OCI-LY3 (cell line): ENCODE results near the gene TXNDC11.
A peak's percentile ranks its signal among the peaks of the same experiment; 100 is the strongest.

Experiments used
- H2AFZ ChIP-seq: fragments of 200-600, 300-600 bp; shearing (Covaris generic); 2 replicates; pipeline ENCODE4 v1.6.0; 2014; ENCODE audit warnings: antibody characterized with exemption, low read depth, low read length
- H3K27ac ChIP-seq: fragments of 200-600, 300-600 bp; sonication (generic); 2 replicates; pipeline ENCODE4 v1.5.1; 2014; ENCODE audit warnings: mild to moderate bottlenecking, low read length, moderate library complexity, mixed read lengths
- H3K27me3 ChIP-seq: fragments of 200-600, 300-600 bp; sonication (generic); 2 replicates; pipeline ENCODE4 v1.6.1; 2014; ENCODE audit warnings: low read depth, low read length, mixed read lengths
- H3K36me3 ChIP-seq: fragments of 200-600, 300-600 bp; sonication (generic); replicated peaks from 2 replicates; pipeline ENCODE3; 2014; ENCODE audit warnings: low read depth, low read length, mixed read lengths
- H3K4me1 ChIP-seq: fragments of 300-600, 200-600 bp; sonication (generic); 2 replicates; pipeline ENCODE4 v1.6.1; 2014; ENCODE audit warnings: low read length, mixed read lengths
- H3K4me2 ChIP-seq: fragments of 200-600, 300-600 bp; sonication (generic); 2 replicates; pipeline ENCODE4 v1.6.1; 2014; ENCODE audit warnings: low read length, mixed read lengths
- H3K4me3 ChIP-seq: fragments of 300-600, 200-600 bp; sonication (generic); 2 replicates; pipeline ENCODE4 v1.5.1; 2014; ENCODE audit warnings: antibody characterized with exemption, mild to moderate bottlenecking, low read length, moderate library complexity
- H3K79me2 ChIP-seq: fragments of 300-600, 200-600 bp; shearing (Covaris generic); 2 replicates; pipeline ENCODE4 v1.6.1; 2014; ENCODE audit warnings: mild to moderate bottlenecking, low read length, mixed read lengths
- H3K9ac ChIP-seq: fragments of 300-600, 200-600 bp; shearing (Covaris generic); 2 replicates; pipeline ENCODE4 v1.6.0; 2014; ENCODE audit warnings: mild to moderate bottlenecking, low read length, moderate library complexity
- H3K9me3 ChIP-seq: fragments of 200-600, 300-600 bp; shearing (Covaris generic); 2 replicates; pipeline ENCODE4 v1.6.1; 2014; ENCODE audit warnings: low read length, mixed read lengths; ENCODE audit not compliant: insufficient read depth
- H4K20me1 ChIP-seq: fragments of 200-600, 300-600 bp; sonication (generic); 2 replicates; pipeline ENCODE4 v1.6.1; 2016; ENCODE audit warnings: low read length, mixed read lengths; ENCODE audit not compliant: insufficient read depth
- CTCF ChIP-seq: fragments of 200-600, 300-600 bp; sonication (generic); IDR thresholded peaks from 2 replicates; pipeline ENCODE4 v1.5.1; 2014; ENCODE audit warnings: antibody characterized with exemption, low read length, low read depth
- EZH2phosphoT487 ChIP-seq: fragments of 200-600 bp; shearing (Covaris generic); IDR thresholded peaks from 2 replicates; pipeline ENCODE4 v1.6.1; 2018; ENCODE audit warnings: antibody characterized with exemption, mixed run types, low read depth

TXNDC11 gene

GRCh38 chr16:11740567-11740966 lies 2.1 kb downstream of the TXNDC11 start:
- no peak for TF ChIP-seq EZH2phosphoT487
- TF ChIP-seq CTCF = no peak
- Histone ChIP-seq H3K4me2 (peak overlapping the region; percentile 88), H3K36me3 (peaks cover 45% of the 10 kb centered on the region), H4K20me1 (peaks cover 57% of the 10 kb centered on the region), H3K79me2 (peaks cover 75% of the 10 kb centered on the region), H3K9me3 (no peaks in the 10 kb centered on the region), H3K4me3 (peak overlapping the region; percentile 86), H3K9ac (peak overlapping the region; percentile 86), H2AFZ (no peak overlapping the region), H3K27ac (peak overlapping the region; percentile 65), H3K27me3 (no peaks in the 10 kb centered on the region), H3K4me1 (peaks cover 58% of the 10 kb centered on the region)

- no peaks in the 10 kb centered on the region for H3K9me3 ChIP-seq
- peaks cover 72% of the 10 kb centered on the region for H4K20me1 ChIP-seq
- H3K79me2 ChIP-seq = peaks cover 92% of the 10 kb centered on the region
- peaks cover 56% of the 10 kb centered on the region for H3K36me3 ChIP-seq
- peak overlapping the region; percentile 86 for H3K4me3 ChIP-seq
- peaks cover 74% of the 10 kb centered on the region for H3K4me1 ChIP-seq
- H3K27ac ChIP-seq = peak overlapping the region; percentile 65
- H3K4me2 ChIP-seq = peak overlapping the region; percentile 88
- no peaks in the 10 kb centered on the region for H3K27me3 ChIP-seq
- no peak for TF ChIP-seq CTCF
- no peak for TF ChIP-seq EZH2phosphoT487
- H2AFZ ChIP-seq = no peak overlapping the region
- peak overlapping the region; percentile 10 for H3K9ac ChIP-seq
These were observed 3.7 kb downstream of the TXNDC11 start for GRCh38 chr16:11738742-11739544.

DNA sequence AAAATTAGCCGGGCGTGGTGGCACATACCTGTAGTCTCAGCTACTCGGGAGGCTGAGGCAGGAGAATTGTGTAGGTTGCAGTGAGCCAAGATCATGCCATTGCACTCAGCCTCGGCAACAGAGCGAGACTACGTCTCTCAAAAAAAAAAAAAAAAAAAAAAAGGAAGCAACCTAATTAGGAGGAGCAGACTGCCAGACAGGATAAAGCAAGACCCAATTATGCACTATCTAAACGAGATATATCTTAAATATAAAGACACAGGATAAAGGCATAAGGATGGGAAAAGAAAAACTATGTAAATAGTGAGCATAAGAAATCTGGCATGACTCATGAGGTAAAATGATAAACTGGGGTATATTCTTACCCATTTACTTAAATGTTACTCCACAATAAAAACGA lies 4.9 kb downstream of the TXNDC11 start:
- H3K9me3 ChIP-seq = no peaks in the 10 kb centered on the region
- TF ChIP-seq EZH2phosphoT487 (no peak), CTCF (no peak)
- no peak overlapping the region for H3K27ac ChIP-seq
- no peak overlapping the region for H3K9ac ChIP-seq
- H3K4me1 ChIP-seq = peaks cover 74% of the 10 kb centered on the region
- H3K36me3 ChIP-seq = peaks cover 60% of the 10 kb centered on the region
- no peaks in the 10 kb centered on the region for H3K27me3 ChIP-seq
- H3K4me3 ChIP-seq = 0 out of 2 replicates have a peak overlapping the region, but pooled peaks have one; percentile 86
- no peak overlapping the region for H2AFZ ChIP-seq
- H4K20me1 ChIP-seq = peaks cover 72% of the 10 kb centered on the region
- H3K4me2 ChIP-seq = peak overlapping the region; percentile 88
- peaks cover 98% of the 10 kb centered on the region for H3K79me2 ChIP-seq

GRCh38 chr16:11736903-11737302 lies 5.8 kb downstream of the TXNDC11 start:
- Histone ChIP-seq H3K4me1 (peaks cover 74% of the 10 kb centered on the region), H4K20me1 (peaks cover 72% of the 10 kb centered on the region), H3K9me3 (no peaks in the 10 kb centered on the region), H3K9ac (no peak overlapping the region), H3K27me3 (no peaks in the 10 kb centered on the region), H3K79me2 (peaks cover 99% of the 10 kb centered on the region), H2AFZ (no peak overlapping the region), H3K4me2 (no peak overlapping the region), H3K4me3 (no peak overlapping the region), H3K36me3 (peaks cover 68% of the 10 kb centered on the region), H3K27ac (no peak overlapping the region)
- no peak for TF ChIP-seq CTCF
- TF ChIP-seq EZH2phosphoT487 = no peak
